GM19351 (cell line): ENCODE data around the gene LRRC59.
"Not testable (repeated sequence)": the region's sequence is repeated elsewhere in the genome, so short reads cannot be mapped to it uniquely, and the experiment has no call there.

Experiments
- ATAC-seq: cut with Tn5 transposase; IDR thresholded peaks from one replicate; pipeline ENCODE4 v1.9.1; 2021; ENCODE audit warnings: mild to moderate bottlenecking, moderate library complexity; ENCODE audit not compliant: unreplicated experiment

LRRC59 gene

DNA sequence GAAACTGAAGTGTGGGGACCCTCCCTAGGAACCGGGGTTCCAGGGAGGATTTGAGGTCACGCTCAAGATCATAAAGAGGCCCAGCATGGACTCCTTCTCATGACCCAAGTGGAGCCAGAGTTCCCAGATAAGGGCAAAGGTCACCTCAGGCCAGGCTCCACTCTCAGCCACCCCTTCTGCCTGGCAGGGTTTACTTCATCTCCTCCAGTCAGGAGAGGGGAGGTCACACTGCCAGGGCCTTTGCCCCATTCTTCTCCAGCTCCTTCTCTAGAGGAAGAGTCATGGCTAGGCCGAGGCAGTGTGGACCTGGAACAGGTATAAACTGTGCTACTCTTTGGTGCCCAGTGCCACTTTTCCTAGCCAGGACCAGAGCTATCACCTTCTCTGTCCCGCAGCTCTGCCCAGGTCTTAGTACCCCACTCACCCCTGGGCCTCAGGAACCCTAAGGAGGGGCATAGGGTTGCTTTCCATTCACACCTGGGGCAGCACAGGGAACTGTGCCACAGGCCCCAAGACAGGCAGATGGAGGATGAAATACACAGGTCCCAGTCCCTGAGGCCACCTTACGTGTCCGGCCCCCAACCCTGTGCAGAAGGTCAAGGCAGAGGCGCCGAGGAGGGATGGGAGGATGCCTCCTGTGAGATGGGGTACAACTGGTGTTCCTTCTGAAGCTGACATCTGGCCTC is 27.8 kb upstream of the LRRC59 start:
- ATAC-seq: no peak

- no peak for ATAC-seq
Measured at GRCh38 chr17:50424246-50424995, 27.1 kb upstream of the LRRC59 start.

DNA sequence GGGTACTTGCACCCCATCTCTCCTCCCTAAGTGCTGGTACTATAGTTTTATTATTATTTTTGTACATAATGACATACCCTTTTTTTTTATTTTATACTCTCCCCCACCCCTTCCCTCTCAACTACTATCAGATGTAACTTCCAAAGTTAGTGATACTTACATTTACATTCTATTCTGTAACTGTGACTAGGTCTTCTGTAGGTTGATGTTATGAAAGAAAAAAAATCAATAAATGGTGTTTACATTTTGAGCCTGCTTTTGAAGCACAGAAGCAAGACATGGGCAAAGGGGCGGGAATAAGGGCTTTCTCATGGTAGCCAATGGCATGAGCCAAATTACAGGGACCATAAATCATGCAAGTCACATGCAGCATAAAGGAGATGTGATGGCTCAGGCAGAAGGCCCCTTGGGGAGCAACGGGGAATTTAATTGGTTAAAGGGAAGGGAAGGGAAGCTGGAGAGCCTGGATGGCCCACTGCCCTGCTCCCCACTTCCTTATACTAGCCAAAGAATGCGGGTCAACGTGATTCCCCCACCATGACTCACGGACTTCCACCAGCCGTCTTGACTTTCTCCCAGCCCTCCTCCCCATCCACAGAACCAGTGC is 26.3 kb upstream of the LRRC59 start:
- ATAC-seq: no peak

GRCh38 chr17:50422738-50423137 is 25.4 kb upstream of the LRRC59 start:
- no peak for ATAC-seq

- no peak for ATAC-seq
Measured at GRCh38 chr17:50421308-50422051, 24.2 kb upstream of the LRRC59 start.

DNA sequence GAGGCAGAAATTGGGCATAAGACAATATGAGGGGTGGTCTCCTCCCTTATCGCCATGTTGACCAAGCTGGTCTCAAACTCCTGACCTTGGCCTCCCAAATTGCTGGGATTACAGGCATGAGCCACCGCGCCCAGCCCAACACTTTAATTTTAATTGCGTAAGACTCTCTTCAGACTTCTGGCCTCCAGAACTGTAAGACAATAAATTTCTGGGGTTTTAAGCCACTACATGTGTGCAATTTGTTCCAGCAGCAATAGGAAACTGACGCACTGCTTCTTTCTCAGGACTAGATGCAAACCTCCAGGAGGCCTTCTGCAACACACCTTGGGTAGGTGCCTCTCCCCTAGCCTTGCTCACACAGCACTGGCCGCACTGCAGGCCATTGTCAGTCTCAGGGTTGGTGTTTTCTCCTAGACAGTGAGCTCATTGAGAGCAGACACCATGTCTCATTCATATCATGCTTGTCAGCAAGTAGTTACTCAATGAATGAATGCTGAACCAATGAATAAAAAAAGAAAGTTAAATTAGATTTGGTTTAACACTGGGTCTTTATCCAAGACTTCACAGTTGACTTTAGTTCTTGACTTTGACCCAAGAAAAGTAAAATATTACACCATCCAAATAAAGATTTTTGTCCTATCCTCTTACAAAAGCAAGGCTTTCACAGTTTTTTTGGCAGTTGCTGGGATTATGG is 23.2 kb upstream of the LRRC59 start:
- ATAC-seq: no peak

DNA sequence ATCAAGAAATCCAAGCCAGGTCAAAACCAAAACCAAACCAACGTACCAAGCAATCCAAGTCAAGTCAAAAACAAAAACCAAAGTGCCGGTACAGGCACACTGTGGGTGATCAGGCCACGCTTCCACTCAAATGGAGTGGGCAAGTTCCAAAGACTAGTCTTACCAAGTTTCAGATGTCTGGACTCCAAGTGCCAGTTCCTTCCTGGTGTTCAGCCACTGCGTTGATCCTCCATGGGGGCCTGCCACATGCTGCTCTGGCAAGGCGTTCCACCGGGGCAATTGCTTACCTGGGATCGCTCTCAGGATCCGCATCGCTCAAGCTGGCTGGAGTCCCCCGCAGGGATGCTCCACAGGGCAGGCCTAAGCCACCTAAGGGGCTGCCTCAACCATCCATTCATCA is 22.3 kb upstream of the LRRC59 start:
- ATAC-seq: not testable (repeated sequence)

- ATAC-seq: no peak
Measured at GRCh38 chr17:50414808-50415207, 17.5 kb upstream of the LRRC59 start.

DNA sequence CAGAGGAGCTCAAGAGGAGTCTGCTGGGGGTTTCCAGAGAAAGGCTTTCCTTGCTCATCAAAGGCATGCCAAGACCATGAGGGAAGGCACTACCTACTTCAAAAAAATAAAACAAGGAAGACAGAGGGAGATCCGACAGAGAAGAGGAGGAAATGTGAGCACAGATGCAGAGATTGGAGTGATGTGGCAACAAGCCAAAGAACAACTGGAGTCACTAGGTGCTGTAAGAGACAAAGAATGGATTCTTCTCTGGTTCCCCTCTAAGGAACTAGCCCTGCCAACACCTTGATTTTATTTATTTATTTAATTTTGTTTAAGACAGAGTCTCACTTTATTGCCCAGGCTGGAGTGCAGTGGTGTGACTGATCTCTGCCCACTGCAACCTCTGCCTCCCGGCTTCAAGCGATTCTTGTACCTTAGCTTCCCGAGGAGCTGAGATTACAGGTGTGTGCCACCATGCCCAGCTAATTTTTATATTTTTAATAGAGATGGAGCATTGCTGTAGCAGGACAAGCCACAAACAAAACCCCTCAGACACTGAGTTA is 14.9 kb upstream of the LRRC59 start:
- ATAC-seq: no peak

- ATAC-seq: no peak
Measured at GRCh38 chr17:50407921-50408320, 10.6 kb upstream of the LRRC59 start.

DNA sequence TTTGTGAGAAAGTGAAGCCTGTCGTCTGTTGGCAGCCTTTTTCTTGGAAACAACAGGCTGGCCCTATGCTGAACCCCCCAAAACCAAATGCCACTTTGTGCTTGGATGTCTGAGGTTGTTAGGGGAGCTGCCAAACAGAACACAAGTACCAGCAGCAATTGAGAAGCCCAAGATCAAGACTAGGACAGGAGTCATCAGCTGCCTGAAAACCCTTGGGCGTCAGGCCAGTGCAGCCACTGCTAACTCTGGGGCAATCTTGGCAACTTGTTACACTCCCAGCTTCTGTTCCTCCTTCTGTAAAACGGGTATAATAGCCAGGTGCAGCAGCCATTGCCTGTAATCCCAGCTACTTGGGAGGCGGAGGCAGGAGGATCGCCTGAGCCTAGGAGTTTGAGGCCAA is 9.3 kb upstream of the LRRC59 start:
- no peak for ATAC-seq

DNA sequence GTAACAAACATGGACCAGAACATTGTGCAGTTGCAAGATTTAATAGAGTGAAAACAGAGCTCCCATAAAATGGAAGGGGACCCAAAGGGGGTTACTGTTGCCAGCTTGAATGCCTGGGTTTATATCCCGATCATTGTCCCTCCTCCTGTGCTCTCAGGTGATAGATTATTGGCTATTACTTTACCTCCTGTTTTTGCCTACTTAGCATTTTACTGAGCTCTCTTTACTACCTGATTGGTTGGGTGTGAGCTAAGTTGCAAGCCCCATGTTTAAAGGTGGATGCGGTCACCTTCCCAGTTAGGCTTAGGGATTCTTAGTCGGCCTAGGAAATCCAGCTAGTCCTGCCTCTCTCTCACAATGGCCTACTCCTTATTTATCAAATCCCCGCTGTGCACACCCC is 8.0 kb upstream of the LRRC59 start:
- not testable (repeated sequence) for ATAC-seq

- ATAC-seq: not testable (repeated sequence)
Measured at GRCh38 chr17:50399591-50399990, 2.3 kb upstream of the LRRC59 start.

GRCh38 chr17:50398672-50399071 is 1.3 kb upstream of the LRRC59 start:
- ATAC-seq: not testable (repeated sequence)

GRCh38 chr17:50397919-50398285 is 579 bp upstream of the LRRC59 start:
- ATAC-seq: no peak

DNA sequence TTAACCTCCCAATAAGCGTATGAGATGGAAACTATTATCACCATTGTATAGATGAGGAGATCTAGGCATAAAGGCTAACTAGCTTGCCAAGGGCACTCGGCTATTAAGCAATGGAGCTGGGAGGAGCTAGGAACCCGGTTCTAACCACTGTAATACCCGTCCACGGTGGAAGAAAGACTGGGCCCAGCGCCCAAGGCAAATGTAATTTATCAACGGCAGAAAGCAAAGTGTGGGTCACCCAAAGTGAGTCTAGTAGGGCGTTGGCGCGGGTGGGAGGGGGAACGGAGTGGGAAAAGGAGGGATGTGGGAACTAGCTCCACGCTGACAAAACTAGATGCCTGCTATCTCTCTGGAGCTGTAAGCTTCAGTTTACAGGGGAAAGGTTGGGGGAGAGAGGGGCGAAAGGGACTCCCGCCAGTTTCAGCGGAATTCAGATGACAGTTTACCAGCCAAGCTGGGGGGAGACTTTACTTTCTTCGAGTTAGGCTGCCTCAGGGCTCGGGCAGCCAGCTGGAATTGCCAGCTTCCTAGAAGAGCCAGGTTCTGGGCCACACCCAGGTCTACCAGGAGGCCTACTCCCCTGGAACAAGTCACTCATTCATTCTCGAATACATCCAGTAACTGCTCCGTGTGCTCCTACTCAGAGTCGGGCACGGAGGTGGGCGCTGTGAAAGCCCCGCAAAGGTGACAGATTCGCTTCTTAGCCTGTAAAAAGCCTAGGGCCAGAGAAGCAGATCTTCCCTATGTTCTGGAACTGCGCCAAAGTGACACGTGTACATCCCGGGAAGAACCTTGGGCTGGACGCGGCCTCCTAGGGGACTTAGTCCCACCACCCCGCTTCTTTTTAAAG is 837 bp downstream of the LRRC59 start:
- ATAC-seq: no peak

DNA sequence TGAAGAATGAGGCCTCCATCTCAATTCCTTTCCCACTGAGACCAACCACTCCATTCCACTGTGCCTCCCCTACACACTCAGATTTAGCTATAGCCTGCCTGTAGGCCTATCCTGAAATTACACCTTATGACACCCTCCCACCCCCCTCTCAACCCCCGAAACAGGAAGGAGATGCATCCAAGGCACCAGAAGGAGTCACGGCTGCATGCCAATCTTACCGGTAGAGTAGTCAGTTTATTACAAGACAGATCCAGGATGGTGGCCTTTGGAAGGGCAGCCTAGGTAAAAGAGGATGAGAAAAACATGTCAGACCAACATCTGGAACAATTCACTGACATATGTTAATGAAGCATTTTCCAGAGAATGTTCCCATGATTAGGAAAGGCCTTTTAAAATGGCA is 2.6 kb downstream of the LRRC59 start:
- no peak for ATAC-seq

DNA sequence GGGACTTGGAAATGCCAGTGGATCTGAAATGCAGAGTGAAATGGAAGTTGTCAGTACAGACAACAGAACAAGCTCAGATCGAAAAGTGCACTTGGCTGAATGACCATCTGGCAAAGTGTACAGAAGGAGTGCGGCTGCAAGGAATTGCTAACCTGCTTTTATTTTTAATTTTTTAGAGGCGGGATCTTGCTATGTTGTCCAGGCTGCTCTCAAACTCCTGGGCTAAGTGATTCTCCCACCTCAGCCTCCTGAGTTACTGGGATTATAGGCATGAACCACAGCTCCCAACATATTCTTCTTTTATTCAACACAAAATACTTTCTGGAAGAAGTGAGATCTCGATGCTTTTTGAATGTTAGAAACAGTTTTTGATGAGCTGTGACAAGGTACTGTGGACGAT is 3.6 kb downstream of the LRRC59 start:
- no peak for ATAC-seq

DNA sequence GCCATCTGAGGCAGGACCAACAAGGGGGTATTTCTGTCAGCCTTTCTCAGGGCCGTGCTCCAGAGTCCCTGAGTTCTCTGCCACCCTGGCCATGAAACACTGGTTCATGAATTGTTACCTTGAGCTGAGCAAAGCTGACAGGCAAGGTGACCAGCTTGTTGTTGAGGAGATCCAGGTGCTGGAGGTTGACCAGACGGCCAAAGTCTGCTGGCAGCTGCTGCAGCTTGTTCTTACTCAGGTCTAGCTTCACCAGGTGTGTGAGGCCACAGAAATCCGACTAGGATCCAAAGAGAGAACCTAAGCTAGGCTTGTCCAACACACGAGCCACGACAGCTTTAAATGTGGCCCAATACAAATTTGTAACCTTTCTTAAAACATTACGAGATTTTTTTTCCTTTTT is 4.7 kb downstream of the LRRC59 start:
- no peak for ATAC-seq

DNA sequence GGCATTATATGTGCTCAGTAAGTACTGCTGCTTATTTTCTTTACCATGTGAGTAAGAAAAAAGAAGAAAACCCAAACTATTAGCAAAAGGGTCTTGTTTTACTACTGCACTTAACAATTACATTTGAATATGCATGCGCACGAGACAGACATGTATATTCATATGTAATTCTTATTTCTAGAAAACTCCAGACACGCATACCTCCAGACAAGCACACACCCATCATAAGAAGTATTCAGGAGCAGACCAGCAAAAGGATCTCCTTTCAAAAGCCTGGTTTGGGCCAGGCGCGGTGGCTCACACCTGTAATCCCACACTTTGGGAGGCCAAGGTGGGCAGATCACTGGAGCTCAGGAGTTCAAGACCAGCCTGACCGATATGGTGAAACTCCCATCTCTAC is 7.8 kb downstream of the LRRC59 start:
- ATAC-seq: no peak
